Stomach (tissue), 4 donors: ENCODE data around the gene HPN.

Source experiments
- EP300 ChIP-seq: sonication (generic); formaldehyde crosslinking; IDR thresholded peaks from one replicate; pipeline ENCODE4 v1.6.1; 2017; ENCODE audit warnings: antibody characterized with exemption
- POLR2A ChIP-seq, 4 donors: fragments of 450-650 bp; IDR thresholded peaks; one replicate each; pipeline ENCODE4 v1.6.1; 2016; ENCODE audit warnings: antibody characterized with exemption in 4 of 4, control low read depth in 2 of 4, mild to moderate bottlenecking in 1 of 4, moderate library complexity in 1 of 4
- POLR2AphosphoS5 ChIP-seq, 3 donors: sonication (generic); formaldehyde crosslinking; IDR thresholded peaks; one replicate each; pipeline ENCODE4 v1.6.1; 2016; ENCODE audit warnings: antibody characterized with exemption in 3 of 3
- TF ChIP-seq, protein P1 (sequence below), 7 experiments: fragments of 450-650 bp in 4 of 7; fragments of 200-600 bp in 3 of 7; sonication (generic) in 3 of 7; IDR thresholded peaks; one replicate each; pipeline ENCODE4 v1.5.1; 2016 to 2019; ENCODE audit warnings: antibody characterized with exemption in 7 of 7, control low read depth in 2 of 7, mild to moderate bottlenecking in 1 of 7

DNA sequence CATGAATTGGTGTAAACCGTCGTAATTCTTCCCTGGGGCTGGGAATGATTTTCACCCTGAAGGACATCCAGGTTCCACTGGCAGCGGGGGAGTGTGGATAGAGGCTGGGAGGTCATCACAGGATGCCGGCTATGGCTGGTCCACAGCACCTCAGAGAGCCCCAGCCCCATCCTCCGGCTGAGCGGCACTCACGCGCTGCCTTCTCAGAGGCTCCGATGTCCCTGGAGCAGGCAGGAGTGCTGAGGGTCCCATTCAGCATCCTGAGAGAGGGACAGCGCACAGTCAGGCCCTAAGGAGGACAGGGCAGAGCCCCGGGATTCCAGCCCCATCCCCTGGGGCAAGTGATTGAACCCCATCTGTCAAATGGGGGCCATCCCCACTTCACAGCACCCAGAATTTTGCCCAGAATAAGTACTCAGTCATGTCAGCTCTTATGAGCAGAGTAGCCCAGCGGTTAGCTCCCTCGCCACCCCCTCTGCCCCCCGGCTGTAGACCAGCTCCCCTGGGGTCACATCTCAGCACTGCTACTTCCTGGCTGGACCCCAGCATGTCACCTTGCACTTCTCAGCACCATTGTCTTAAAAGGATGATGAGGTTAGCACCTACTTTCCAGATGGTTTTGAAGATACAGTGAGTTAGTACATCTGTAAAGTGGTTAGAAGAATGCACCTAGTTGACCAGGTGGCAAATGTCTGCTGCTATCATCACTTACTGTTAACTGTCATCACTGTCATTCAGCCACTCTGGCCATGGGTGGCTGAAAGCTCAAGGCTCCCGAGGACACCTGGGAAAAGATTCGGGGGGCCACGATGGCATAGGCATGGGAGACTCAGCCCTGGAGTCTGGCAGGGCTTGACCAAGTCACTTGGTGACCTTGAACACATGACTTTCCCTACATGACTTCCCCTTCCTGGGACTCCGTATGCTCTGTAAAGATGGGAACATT, 29.5 kb upstream of the HPN start:
- TF ChIP-seq, protein P1, sequence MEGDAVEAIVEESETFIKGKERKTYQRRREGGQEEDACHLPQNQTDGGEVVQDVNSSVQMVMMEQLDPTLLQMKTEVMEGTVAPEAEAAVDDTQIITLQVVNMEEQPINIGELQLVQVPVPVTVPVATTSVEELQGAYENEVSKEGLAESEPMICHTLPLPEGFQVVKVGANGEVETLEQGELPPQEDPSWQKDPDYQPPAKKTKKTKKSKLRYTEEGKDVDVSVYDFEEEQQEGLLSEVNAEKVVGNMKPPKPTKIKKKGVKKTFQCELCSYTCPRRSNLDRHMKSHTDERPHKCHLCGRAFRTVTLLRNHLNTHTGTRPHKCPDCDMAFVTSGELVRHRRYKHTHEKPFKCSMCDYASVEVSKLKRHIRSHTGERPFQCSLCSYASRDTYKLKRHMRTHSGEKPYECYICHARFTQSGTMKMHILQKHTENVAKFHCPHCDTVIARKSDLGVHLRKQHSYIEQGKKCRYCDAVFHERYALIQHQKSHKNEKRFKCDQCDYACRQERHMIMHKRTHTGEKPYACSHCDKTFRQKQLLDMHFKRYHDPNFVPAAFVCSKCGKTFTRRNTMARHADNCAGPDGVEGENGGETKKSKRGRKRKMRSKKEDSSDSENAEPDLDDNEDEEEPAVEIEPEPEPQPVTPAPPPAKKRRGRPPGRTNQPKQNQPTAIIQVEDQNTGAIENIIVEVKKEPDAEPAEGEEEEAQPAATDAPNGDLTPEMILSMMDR (IDR thresholded peaks at IDR 0.05): no peak
- TF ChIP-seq POLR2AphosphoS5 (IDR thresholded peaks at IDR 0.05): no peak
- no peak for TF ChIP-seq POLR2A (IDR thresholded peaks at IDR 0.05)
- no peak for TF ChIP-seq EP300
